Measurements from ENCODE around the gene AAMDC.

- TF ChIP-seq GATA2 (IDR thresholded peaks at IDR 0.05; ENCODE audit: low read depth, low read length) (no peak), GATA3 (IDR thresholded peaks at IDR 0.05; ENCODE audit: low read depth, low read length) (no peak)
Observed at GRCh38 chr11:77775936-77776335, 45.0 kb upstream of the AAMDC start.
